ENCODE results near the gene CEP112.

The CEP112 gene

GRCh38 chr17:65978871-65979270 lies 213.1 kb downstream of the CEP112 start:
- no peak for DNase-seq

DNA sequence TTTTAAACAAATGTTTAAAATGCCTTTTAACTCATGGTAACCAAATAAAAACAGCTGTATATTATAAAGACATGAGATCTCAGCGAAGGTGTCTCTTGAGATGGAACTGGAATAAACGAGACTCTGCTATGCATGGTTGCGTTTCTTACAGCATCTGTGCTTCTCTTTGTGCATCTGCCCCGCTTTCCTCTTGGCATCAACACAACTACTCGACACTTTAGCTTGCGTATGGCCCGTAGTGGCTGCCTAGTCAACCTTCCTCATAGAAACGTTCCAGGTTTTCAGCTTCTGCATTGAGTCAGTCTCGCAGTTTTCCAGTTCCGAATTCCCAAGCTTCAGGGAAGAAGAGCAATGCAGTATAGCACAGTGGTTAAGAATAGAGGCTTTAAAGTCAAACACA lies 214.9 kb downstream of the CEP112 start:
- DNase-seq: no peak

- no peak for DNase-seq
These were observed 216.1 kb downstream of the CEP112 start for GRCh38 chr17:65975878-65976277.

GRCh38 chr17:65973237-65973636 lies 218.7 kb downstream of the CEP112 start:
- DNase-seq: no peak

GRCh38 chr17:65967372-65967771 lies 224.6 kb downstream of the CEP112 start:
- no peak for DNase-seq

DNA sequence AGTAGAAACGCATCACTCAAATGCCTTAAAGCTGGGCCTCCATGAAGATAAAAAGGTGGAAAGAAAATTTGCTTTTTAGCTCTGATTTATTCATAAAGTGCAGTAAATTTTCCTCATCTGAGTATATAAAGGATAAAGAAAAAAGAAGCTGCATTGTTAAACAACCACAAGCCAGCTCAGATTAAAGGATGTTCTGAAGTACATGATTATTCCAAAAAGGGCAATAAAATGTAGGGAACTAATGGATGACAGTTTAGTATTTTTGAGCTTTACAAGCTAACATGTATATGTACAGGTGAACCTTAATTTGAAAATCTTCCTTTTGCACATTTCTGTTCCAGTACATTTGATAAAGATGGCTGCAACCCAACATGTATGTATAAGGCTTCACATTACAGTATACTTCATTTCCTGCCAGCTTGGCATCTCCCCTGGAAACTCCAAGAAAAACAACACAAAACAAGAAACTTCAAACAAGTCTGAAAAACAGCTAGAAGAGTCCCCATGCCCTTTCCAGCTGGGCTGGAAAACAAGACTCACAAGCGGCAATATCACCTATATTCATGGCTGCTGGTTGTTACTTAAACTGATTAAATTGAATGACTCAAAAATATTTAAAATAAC lies 225.7 kb downstream of the CEP112 start:
- DNase-seq: no peak

DNA sequence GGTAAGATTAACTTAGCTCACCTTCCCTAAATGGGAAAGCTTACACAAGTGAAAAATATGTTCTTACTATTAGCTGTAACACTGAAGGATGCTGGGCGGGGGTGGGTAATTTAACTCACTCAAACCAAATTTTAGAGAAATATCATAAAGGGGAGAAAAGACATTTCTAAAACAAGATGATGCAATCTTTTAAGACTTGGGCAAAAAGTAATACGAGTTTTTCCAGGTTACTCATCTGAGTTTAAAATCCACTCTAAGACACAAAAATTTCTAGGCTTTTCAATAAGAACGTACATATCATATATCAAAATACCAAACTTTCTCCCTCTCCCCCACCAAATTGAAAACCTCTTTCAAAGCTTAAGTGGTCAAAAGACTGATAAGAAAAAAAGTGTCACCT lies 228.8 kb downstream of the CEP112 start:
- no peak for DNase-seq

DNA sequence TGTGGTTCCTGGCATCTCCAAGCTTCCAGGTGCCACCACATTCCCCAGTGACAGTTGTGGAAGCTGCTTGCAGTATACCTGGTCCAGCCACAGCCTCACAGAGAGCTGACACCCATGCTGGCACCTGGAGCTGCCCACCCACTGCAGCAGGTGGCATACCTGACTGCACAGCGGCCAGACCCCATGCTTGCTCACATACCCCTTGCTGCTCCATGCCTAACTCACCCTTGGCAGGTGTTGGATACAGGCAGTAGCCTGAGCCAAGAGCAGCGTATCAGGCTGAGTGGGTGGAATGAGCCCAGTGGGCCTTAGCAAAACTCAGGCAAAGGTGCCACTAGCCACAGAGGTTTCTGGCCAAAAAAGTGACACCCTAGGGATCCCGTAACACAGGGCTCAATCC lies 232.3 kb downstream of the CEP112 start:
- no peak for DNase-seq

GRCh38 chr17:65956814-65957213 lies 235.1 kb downstream of the CEP112 start:
- DNase-seq: no peak

- DNase-seq: no peak
These were observed 237.8 kb downstream of the CEP112 start for GRCh38 chr17:65954148-65954449.

DNA sequence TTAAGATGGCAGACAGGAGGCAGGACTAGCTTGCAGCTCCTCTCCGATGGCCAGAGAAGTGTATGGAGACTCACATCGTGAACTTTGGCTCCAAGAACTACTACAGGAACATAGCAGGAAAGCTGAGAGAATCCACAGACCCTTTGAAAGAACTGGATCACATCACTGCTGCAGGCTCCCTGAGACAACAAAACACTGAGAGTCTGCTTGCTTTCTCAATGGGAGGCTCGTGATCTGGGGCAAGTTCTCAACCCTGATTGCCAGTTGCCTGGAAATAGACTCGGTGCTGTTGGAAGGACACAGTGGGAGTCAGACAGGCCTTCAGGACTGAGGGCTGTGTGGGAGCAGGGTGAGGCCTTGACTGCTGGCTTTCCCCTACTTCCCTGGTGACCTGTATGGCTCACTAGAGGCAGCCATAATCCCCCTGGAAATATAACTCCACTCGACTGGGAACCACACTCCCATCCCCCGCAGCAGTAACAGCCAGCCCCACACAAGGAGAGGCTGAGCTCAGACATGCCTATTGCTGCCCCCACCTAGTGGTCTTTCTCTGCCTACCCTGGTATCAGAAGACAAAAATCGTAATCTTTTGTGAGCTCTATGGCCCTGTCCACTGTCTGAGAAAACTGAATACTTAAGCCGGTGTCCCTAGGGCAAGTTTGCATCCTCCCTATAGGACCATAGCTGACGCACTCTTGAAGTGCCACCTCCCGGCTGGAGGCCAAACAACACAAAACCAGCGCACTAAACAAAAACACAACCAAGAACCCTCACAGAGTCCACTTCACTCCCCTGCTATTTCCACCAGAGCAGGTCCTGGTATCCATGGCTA lies 238.4 kb downstream of the CEP112 start:
- DNase-seq: no peak

GRCh38 chr17:65952586-65952985 lies 239.3 kb downstream of the CEP112 start:
- no peak for DNase-seq

DNA sequence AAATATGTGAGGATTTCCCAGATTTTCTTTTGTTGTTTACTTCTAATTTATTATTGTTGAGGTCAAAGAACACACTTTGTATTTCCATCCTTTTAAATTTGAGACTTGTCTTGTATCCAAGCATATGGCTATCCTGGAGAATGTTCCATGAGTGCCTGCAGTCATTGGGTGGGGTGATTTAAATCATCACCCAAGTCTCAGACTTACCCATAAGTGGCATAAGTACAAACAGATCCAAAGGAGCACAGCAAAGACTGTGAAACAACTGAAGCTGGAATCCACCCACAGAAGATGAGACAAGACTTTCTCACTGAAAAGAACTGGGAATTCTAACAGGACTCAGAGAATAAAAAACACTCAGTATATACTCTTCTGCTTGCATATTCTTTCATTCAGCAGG lies 239.9 kb downstream of the CEP112 start:
- no peak for DNase-seq

DNA sequence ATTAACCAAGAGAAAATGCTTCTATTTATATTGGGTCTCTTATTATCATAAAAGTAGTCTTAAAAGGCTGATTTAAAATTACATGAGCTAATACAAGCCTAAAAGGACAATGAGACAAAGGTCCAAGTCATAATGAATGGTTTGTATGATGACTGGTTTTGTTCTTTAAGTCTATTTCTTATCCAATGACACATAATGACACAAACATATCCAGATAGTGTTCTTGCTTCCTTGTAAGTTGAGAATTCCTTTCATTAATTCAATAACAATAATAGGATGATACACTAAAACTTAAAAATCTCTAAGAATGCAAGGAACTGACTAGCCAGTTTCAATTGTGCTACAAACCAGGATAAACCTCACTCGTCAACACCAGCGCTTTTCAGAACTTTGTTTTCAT lies 244.1 kb downstream of the CEP112 start:
- DNase-seq: no peak

DNA sequence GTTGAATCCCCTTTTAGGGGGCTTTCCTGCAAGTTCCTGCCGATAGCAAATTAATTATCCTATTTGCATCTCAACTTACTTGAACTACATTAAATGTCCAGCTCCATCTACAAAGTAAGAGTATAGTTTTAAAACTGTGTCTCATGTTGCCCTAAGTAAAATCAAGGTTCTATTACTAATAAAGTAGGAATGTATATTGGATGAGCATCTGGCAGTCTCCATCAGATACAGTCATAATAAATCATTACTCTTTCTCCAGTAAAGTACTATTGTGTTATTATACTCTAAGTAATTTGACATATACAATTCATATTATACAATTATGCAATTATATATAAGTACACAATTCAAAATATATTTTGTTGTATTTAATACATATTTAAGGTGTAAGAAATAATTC lies 249.3 kb downstream of the CEP112 start:
- DNase-seq: no peak

GRCh38 chr17:65941356-65941899 lies 250.5 kb downstream of the CEP112 start:
- DNase-seq: no peak

DNA sequence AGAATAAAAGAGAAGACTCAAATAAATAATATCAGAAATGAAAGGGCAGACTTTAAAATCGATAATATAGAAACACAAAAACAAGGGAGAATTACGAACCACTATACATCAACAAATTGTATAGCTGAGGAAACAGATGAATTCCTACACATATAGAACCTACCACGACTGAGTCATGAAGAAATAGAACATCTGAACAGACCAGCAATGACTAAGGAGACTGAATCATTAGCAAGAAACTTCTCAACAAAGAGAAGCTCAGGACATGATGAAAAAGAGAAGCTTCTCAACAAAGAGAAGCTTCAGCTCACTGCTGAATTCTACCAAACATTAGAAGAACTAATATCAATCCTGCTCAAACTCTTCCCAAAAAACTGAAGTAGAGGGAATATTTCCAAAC lies 255.9 kb downstream of the CEP112 start:
- no peak for DNase-seq

DNA sequence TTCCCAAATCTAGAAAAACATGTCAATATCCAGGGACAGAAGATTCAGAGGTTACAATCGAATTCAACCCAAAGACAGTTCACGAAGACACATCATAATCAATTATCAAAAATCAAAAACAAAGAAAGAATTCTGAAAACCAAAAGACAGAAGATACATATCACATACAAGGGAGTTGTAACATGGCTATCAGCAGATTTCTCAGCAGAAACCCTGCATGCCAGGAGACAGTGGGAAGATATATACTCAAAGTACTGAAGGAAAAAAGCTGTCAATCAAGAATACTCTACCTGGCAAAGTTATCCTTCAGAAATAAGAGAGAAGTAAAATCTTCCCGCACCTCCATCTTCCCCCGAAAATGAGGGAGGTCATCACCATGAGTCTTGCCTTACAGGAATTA lies 258.6 kb downstream of the CEP112 start:
- no peak for DNase-seq

DNA sequence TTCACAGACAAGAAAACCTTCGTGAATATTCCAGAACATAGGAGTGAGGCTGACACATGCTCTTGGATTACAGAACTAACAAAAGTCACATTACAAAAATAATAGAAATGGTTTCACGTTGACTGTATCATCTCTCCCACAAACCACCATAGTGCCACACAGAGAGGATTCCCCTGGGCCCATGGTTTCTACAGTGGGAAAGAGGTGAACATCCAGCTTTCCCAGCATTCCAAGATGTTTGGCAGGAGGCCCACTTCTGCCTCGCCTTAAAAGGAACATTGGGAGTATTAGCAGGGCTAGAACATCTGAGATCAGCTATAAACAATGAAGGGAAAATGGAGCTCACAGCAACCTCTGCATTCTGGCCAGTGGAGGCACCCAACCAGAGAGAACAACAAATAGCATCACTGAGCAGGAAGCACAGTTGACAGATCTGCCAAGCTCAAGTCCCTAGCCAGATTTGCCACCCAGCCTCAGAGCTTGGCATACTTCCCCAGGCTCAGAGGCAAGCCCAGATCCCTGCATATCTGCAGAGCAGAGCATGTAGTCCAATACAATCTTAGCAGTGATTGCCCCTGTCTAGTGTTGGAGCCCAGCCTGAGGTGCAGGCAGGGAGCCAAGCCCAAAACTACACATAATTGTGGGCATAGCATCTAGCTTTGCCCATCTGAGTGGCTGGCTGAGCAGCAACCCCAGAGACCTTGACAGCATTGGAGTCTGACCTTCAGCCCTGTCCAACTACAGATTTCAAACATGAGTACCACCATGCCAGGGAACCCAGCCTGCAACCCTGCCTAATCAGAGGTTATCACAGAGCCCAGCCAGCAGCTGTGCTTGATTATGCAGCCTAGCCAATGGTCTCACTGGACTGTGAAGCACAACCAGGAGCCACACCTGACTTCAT lies 260.4 kb downstream of the CEP112 start:
- no peak for DNase-seq

DNA sequence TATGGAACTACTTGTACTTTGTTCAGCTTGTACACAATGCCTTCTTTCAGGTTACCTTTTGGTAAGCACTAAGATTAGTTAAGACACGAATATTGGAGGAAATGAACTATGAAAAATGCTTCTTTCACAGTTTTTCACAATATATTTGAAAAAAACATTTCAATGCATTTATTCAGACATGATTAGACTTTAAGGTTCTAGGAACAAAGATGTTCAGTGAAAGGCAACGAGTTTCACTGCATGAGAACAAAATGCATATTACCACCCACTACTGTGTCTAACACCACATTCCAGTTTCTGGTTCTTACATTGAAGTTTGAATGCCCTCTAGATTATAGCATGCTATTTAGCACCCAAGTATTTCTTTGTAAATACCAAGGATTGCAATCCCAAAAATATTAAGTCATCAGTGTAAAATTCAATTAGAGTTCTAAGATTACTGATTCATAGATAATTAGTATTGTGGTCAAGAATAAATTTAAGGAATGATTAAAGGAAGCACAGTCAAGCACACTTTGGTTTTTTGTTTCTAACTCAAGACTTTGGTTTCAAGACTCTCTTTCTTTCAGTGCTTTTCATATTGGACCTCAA lies 261.7 kb downstream of the CEP112 start:
- no peak for DNase-seq

GRCh38 chr17:65926599-65926998 lies 265.3 kb downstream of the CEP112 start:
- no peak for DNase-seq

GRCh38 chr17:65925606-65926307 lies 266.2 kb downstream of the CEP112 start:
- DNase-seq: no peak

Data from NCI-H187 (cell line).